Subcutaneous abdominal adipose tissue (tissue), 5 donors: ENCODE measurements around the gene GTF2H1.

ENCODE experiments used
- H3K27ac ChIP-seq: one replicate; pipeline ENCODE4 v1.7.0; 2013; ENCODE audit warnings: low read depth, mild to moderate bottlenecking, inconsistent platforms, low read length, moderate library complexity
- H3K27me3 ChIP-seq, 5 donors: one replicate each; pipeline ENCODE4 v1.7.0; 2013; ENCODE audit warnings: low read length in 5 of 5, inconsistent platforms in 1 of 5; ENCODE audit not compliant: control insufficient read depth in 5 of 5, insufficient read depth in 4 of 5
- H3K36me3 ChIP-seq, 5 donors: one replicate each; pipeline ENCODE4 v1.7.0; 2013; ENCODE audit warnings: low read length in 5 of 5; ENCODE audit not compliant: control insufficient read depth in 5 of 5, insufficient read depth in 5 of 5
- H3K4me1 ChIP-seq, 5 donors: one replicate each; pipeline ENCODE4 v1.7.0; 2013; ENCODE audit warnings: low read length in 5 of 5, mild to moderate bottlenecking in 3 of 5, moderate library complexity in 1 of 5; ENCODE audit not compliant: control insufficient read depth in 5 of 5, insufficient read depth in 5 of 5
- H3K4me3 ChIP-seq, 5 donors: one replicate each; pipeline ENCODE4 v1.7.0; 2013; ENCODE audit warnings: low read length in 5 of 5, low read depth in 1 of 5
- H3K9ac ChIP-seq, 5 donors: one replicate each; pipeline ENCODE4 v1.7.0; 2013; ENCODE audit warnings: low read length in 5 of 5, mild to moderate bottlenecking in 4 of 5, moderate library complexity in 3 of 5
- H3K9me3 ChIP-seq, 5 donors: one replicate each; pipeline ENCODE4 v1.7.0; 2013; ENCODE audit warnings: low read length in 5 of 5; ENCODE audit not compliant: control insufficient read depth in 5 of 5
- donor health status: healthy.
- donor health status: healthy.
- donor health status: healthy.
- donor health status: healthy.
- donor health status: healthy.

The GTF2H1 gene

GRCh38 chr11:18369398-18369797 is 47.0 kb downstream of the GTF2H1 start:
- Histone ChIP-seq H3K9me3 (no peaks in the 10 kb centered on the region), H3K9ac (no peak overlapping the region), H3K36me3 (peaks cover 15 to 35% (median 24%) of the 10 kb centered on the region in 5 donors), H3K4me3 (no peak overlapping the region), H3K27ac (no peak overlapping the region), H3K27me3 (no peaks in the 10 kb centered on the region), H3K4me1 (no peaks in the 10 kb centered on the region)

- Histone ChIP-seq H3K9me3 (no peaks in the 10 kb centered on the region), H3K4me3 (no peak overlapping the region), H3K27me3 (no peaks in the 10 kb centered on the region), H3K9ac (no peak overlapping the region), H3K4me1 (no peaks in the 10 kb centered on the region), H3K36me3 (peaks cover 4 to 18% (median 10%) of the 10 kb centered on the region in 5 donors), H3K27ac (no peak overlapping the region)
Observed at GRCh38 chr11:18371279-18371678, 48.9 kb downstream of the GTF2H1 start.

- H3K4me3 ChIP-seq, result no peak overlapping the region
- peaks cover 3 to 13% (median 4%) of the 10 kb centered on the region in 5 donors for H3K36me3 ChIP-seq
- H3K27me3 ChIP-seq, result no peaks in the 10 kb centered on the region
- no peak overlapping the region for H3K27ac ChIP-seq
- H3K9ac ChIP-seq, result no peak overlapping the region
- H3K9me3 ChIP-seq, result no peaks in the 10 kb centered on the region
- H3K4me1 ChIP-seq, result no peaks in the 10 kb centered on the region
Observed at GRCh38 chr11:18372201-18372600, 49.8 kb downstream of the GTF2H1 start.

- Histone ChIP-seq H3K27ac (no peak overlapping the region), H3K4me1 (no peaks in the 10 kb centered on the region), H3K27me3 (no peaks in the 10 kb centered on the region), H3K9me3 (no peaks in the 10 kb centered on the region), H3K4me3 (no peak overlapping the region), H3K9ac (no peak overlapping the region), H3K36me3 (peaks cover 0 to 2% (median 0%) of the 10 kb centered on the region in 5 donors)
Observed at GRCh38 chr11:18374956-18375355, 52.6 kb downstream of the GTF2H1 start.

- Histone ChIP-seq H3K4me1 (no peaks in the 10 kb centered on the region), H3K27ac (no peak overlapping the region), H3K4me3 (no peak overlapping the region), H3K9me3 (no peaks in the 10 kb centered on the region), H3K27me3 (no peaks in the 10 kb centered on the region), H3K9ac (no peak overlapping the region), H3K36me3 (peaks cover 0 to 2% (median 0%) of the 10 kb centered on the region in 5 donors)
Observed at GRCh38 chr11:18375941-18376340, 53.6 kb downstream of the GTF2H1 start.

GRCh38 chr11:18379201-18379600 is 56.8 kb downstream of the GTF2H1 start:
- no peaks in the 10 kb centered on the region for H3K36me3 ChIP-seq
- H3K9me3 ChIP-seq, result no peaks in the 10 kb centered on the region
- peaks cover 9 to 17% (median 17%) of the 10 kb centered on the region in 5 donors for H3K4me1 ChIP-seq
- H3K27ac ChIP-seq, result no peak overlapping the region
- H3K27me3 ChIP-seq, result no peaks in the 10 kb centered on the region
- H3K9ac ChIP-seq, result no peak overlapping the region
- no peak overlapping the region for H3K4me3 ChIP-seq

GRCh38 chr11:18383388-18384156 is 61.2 kb downstream of the GTF2H1 start:
- H3K4me3 ChIP-seq, result peak overlapping the region; percentile 23 to 49 (median 33)
- H3K36me3 ChIP-seq, result no peaks in the 10 kb centered on the region
- H3K27me3 ChIP-seq, result no peaks in the 10 kb centered on the region
- peak overlapping the region; percentile 84 for H3K27ac ChIP-seq
- peaks cover 9 to 24% (median 23%) of the 10 kb centered on the region in 5 donors for H3K4me1 ChIP-seq
- H3K9me3 ChIP-seq, result no peaks in the 10 kb centered on the region
- H3K9ac ChIP-seq, result peak overlapping the region in 4 of 5 donors; percentile 66 to 78 (median 74)

- H3K9ac ChIP-seq, result peak overlapping the region; percentile 30 to 78 (median 70)
- H3K27ac ChIP-seq, result peak overlapping the region; percentile 84
- H3K36me3 ChIP-seq, result no peaks in the 10 kb centered on the region
- H3K9me3 ChIP-seq, result no peaks in the 10 kb centered on the region
- no peaks in the 10 kb centered on the region for H3K27me3 ChIP-seq
- peaks cover 9 to 24% (median 23%) of the 10 kb centered on the region in 5 donors for H3K4me1 ChIP-seq
- peak overlapping the region in 4 of 5 donors; percentile 16 to 37 (median 30) for H3K4me3 ChIP-seq
Observed at GRCh38 chr11:18384157-18384641, 61.8 kb downstream of the GTF2H1 start.

- Histone ChIP-seq H3K9me3 (no peaks in the 10 kb centered on the region), H3K27ac (no peak overlapping the region), H3K9ac (no peak overlapping the region), H3K36me3 (no peaks in the 10 kb centered on the region), H3K27me3 (no peaks in the 10 kb centered on the region), H3K4me1 (peaks cover 0 to 9% (median 8%) of the 10 kb centered on the region in 5 donors), H3K4me3 (no peak overlapping the region)
Observed at GRCh38 chr11:18390088-18390487, 67.7 kb downstream of the GTF2H1 start.

- no peak overlapping the region for H3K27ac ChIP-seq
- H3K9me3 ChIP-seq, result no peaks in the 10 kb centered on the region
- no peaks in the 10 kb centered on the region for H3K27me3 ChIP-seq
- H3K36me3 ChIP-seq, result peaks cover 5 to 12% (median 10%) of the 10 kb centered on the region in 5 donors
- H3K9ac ChIP-seq, result no peak overlapping the region
- no peak overlapping the region for H3K4me3 ChIP-seq
- H3K4me1 ChIP-seq, result peaks cover 0 to 28% (median 22%) of the 10 kb centered on the region in 5 donors
Observed at GRCh38 chr11:18392434-18393321, 70.3 kb downstream of the GTF2H1 start.
